ENCODE measurements around the gene MEAK7. TPM values are rescaled to one million over a fixed set of nuclear protein-coding genes. Genes with fewer than 3 reads are reported as not detected.

Gene MEAK7
- total RNA-seq, 1 experiment from 2014 or later: 29.5 TPM

DNA sequence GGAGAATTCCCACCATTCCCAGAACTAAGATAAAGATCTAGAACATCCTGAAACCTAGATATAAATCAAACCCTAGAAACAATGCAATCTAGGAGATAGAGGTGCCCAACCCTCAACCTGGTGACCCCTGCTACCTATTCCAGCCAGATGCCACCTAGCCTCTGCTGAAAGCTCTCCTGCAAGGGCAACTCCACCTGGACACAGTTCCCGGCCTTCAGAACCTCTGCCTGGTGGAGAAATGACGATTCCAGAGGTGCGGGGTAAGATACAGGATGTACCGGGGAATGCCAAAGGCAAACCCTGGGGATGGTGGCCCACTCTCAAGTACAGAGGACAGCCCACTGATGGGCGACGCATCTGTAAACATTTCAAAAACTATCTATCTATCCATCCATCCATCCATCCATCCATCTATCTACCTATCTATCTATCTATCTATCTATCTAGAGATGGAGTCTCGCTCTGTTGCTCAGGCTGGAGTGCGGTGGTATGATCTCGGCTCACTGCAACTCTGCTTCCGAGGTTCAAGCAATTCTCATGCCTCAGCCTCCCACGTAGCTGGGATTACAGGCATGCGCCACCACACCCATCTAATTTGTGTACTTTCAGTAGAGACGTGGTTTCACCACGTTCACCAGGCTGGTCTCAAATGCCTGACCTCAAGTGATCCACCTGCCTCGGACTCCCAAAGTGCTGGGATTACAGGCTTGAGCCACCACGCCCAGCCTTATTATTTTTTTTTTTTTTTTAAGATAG lies 19.0 kb downstream of the MEAK7 start:
- H3K36me3 Mint-ChIP-seq (ENCODE audit: insufficient read depth, unreplicated experiment): peaks cover 25% of the 10 kb centered on the region
- CTCF ChIA-PET: no interaction called here
- no peaks in the 10 kb centered on the region for H3K9me3 Mint-ChIP-seq (ENCODE audit: low read depth, unreplicated experiment)
- intact Hi-C loops (cut with micrococcal nuclease; ENCODE audit: unreplicated experiment): no loop called here
- H3K4me1 Mint-ChIP-seq (ENCODE audit: low read depth, unreplicated experiment): no peaks in the 10 kb centered on the region
- TF ChIP-seq, protein P1, sequence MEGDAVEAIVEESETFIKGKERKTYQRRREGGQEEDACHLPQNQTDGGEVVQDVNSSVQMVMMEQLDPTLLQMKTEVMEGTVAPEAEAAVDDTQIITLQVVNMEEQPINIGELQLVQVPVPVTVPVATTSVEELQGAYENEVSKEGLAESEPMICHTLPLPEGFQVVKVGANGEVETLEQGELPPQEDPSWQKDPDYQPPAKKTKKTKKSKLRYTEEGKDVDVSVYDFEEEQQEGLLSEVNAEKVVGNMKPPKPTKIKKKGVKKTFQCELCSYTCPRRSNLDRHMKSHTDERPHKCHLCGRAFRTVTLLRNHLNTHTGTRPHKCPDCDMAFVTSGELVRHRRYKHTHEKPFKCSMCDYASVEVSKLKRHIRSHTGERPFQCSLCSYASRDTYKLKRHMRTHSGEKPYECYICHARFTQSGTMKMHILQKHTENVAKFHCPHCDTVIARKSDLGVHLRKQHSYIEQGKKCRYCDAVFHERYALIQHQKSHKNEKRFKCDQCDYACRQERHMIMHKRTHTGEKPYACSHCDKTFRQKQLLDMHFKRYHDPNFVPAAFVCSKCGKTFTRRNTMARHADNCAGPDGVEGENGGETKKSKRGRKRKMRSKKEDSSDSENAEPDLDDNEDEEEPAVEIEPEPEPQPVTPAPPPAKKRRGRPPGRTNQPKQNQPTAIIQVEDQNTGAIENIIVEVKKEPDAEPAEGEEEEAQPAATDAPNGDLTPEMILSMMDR (IDR thresholded peaks at IDR 0.05; ENCODE audit: unreplicated experiment): no peak
- no TSS peak for BruUV-seq (replicated peaks)
- no peaks in the 10 kb centered on the region for H3K27me3 Mint-ChIP-seq (ENCODE audit: unreplicated experiment)
- DNase-seq: no peak
- H3K27ac Mint-ChIP-seq (ENCODE audit: unreplicated experiment): no peak overlapping the region
- H3K4me3 Mint-ChIP-seq (ENCODE audit: low read depth, unreplicated experiment): no peak overlapping the region

DNA sequence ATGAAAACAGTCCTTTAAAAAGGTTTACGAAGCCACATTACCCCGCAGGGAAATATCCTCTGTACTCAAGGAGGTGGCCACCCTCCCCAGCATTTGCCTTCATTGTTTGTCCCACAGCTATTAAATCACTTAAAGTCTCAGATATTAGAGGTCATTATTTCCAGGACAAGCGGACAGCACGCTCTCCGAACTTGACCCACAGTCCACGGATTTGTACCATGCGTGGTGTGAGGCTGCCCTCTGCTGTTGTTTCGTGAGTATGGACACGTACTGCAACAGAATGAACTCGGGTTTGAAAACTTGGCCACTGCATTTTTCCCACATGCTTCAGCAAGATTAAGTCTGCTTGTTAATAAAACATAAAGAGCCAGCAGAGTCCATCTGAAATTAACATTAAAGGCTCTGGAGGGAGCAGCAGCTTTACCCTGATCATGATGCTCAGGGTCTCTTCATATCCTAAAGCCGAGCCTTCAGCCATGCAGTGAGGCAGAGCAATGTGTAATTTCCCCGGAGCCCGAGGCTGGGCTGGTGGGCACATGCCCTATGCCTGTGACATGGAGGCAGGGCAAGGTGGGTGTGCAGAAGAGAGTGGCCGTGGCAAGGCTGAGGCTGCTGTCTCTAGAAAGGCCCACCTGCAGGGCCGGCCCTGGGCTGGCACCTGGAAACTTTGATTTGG lies 19.7 kb downstream of the MEAK7 start:
- peak; percentile 60 for DNase-seq
- H3K36me3 Mint-ChIP-seq (ENCODE audit: insufficient read depth, unreplicated experiment): peaks cover 20% of the 10 kb centered on the region

DNA sequence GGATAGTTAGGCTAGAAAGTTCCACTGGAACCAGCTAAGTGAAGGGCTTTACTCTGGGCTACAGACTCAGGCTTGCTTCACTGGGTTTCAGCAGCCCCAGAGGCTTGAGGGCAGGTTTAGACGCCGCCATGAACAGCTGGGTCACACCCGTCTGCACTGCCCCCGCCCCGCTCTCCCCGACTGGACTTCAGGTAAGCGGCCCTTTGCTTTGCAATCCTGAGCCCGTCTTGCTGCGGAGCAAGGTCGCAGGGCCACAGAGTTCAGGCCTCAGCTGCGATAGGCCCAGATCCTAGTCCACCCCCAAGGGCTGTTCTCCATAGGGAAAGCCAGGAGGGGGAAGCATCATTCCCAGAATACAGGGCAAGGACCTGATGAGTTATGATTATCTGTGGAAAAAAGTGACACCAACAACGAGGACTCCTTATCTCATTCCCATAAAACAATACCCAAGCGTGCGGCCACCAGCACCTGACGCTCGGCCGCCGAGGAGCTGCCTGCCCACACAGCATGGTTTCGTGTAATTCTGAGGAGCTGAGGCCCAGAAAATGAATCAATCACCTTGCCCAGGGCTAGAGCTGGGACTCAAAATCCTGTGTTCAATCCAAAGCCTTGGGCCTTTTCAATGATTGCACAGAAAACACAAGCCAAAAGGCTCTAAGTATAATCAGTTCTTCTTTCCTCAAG lies 20.4 kb downstream of the MEAK7 start:
- no peak overlapping the region for H3K4me3 Mint-ChIP-seq (ENCODE audit: low read depth, unreplicated experiment)
- H3K27ac Mint-ChIP-seq (ENCODE audit: unreplicated experiment): no peak overlapping the region
- no peaks in the 10 kb centered on the region for H3K27me3 Mint-ChIP-seq (ENCODE audit: unreplicated experiment)
- no TSS peak for BruUV-seq (replicated peaks)
- no peaks in the 10 kb centered on the region for H3K9me3 Mint-ChIP-seq (ENCODE audit: low read depth, unreplicated experiment)
- no peaks in the 10 kb centered on the region for H3K4me1 Mint-ChIP-seq (ENCODE audit: low read depth, unreplicated experiment)
- CTCF ChIA-PET: no interaction called here
- peaks cover 17% of the 10 kb centered on the region for H3K36me3 Mint-ChIP-seq (ENCODE audit: insufficient read depth, unreplicated experiment)
- TF ChIP-seq, protein P1 (IDR thresholded peaks at IDR 0.05; ENCODE audit: unreplicated experiment): no peak
- intact Hi-C loops (cut with micrococcal nuclease; ENCODE audit: unreplicated experiment): loop anchor here (1.0 kb wide), 1 partner anchor 207 kb away; no protein-coding TSS in a partner anchor
- no peak for DNase-seq

More for the DNA sequence above, 19.7 kb downstream of the MEAK7 start:
- H3K27ac Mint-ChIP-seq (ENCODE audit: unreplicated experiment): no peak overlapping the region
- H3K27me3 Mint-ChIP-seq (ENCODE audit: unreplicated experiment): no peaks in the 10 kb centered on the region
- H3K9me3 Mint-ChIP-seq (ENCODE audit: low read depth, unreplicated experiment): no peaks in the 10 kb centered on the region
- no TSS peak for BruUV-seq (replicated peaks)
- TF ChIP-seq, protein P1 (IDR thresholded peaks at IDR 0.05; ENCODE audit: unreplicated experiment): peak; percentile 79
- intact Hi-C loops (cut with micrococcal nuclease; ENCODE audit: unreplicated experiment): loop anchor here (1.0 kb wide), 1 partner anchor 207 kb away; no protein-coding TSS in a partner anchor
- H3K4me1 Mint-ChIP-seq (ENCODE audit: low read depth, unreplicated experiment): no peaks in the 10 kb centered on the region
- no peak overlapping the region for H3K4me3 Mint-ChIP-seq (ENCODE audit: low read depth, unreplicated experiment)
- CTCF ChIA-PET: no interaction called here

DNA sequence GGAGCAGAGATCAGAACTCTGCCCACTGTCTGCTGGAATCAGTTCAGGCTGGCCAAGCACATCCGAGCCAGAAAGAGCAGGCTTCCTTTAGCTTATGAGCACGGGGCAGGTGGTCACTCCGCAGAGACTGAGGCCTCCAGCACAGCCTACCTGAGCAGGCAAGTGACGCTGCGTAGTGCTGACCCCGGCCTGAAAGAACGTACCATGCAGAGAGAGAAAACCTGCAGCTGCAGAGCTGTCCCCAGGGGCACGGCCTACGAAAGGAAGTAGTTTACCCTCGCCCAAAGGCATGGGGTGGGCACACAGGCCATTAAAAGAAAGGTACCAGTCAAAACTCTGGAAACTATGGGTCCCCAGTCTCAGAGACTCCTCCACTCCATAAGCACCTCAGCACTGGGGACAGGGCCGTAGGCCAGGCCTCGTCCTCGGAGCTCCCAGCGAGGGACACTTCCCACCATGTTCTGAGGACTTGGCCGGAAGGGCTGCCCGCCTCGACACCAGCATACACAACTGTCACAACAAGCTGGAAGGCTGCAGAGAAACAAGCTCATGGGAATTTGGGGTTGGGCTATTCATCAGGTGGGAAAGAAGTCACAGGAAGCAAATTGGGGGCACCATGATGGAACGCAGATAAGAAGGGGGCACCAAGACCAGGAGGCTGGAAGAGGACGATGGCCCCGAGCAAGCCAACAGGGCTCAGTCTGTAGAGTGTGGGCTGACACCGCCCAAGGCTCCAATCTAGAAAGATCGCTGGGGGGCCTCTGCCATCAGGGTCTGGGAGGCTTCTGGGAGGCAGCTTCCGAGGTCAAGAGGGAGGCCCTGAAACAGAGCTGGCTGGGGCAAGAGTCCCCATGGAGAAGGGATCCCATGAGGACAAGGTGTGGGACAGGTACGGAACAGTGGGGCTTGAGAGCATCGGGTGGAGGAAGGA lies 21.2 kb downstream of the MEAK7 start:
- H3K4me3 Mint-ChIP-seq (ENCODE audit: low read depth, unreplicated experiment): no peak overlapping the region
- TF ChIP-seq, protein P1 (IDR thresholded peaks at IDR 0.05; ENCODE audit: unreplicated experiment): no peak
- no TSS peak for BruUV-seq (replicated peaks)
- CTCF ChIA-PET: interaction anchor here (0.9 kb wide), 1 partner anchor 178 kb away, joined by 4 read pairs; no protein-coding TSS in a partner anchor
- intact Hi-C loops (cut with micrococcal nuclease; ENCODE audit: unreplicated experiment): no loop called here
- H3K4me1 Mint-ChIP-seq (ENCODE audit: low read depth, unreplicated experiment): no peaks in the 10 kb centered on the region
- H3K9me3 Mint-ChIP-seq (ENCODE audit: low read depth, unreplicated experiment): no peaks in the 10 kb centered on the region
- H3K27me3 Mint-ChIP-seq (ENCODE audit: unreplicated experiment): no peaks in the 10 kb centered on the region
- H3K36me3 Mint-ChIP-seq (ENCODE audit: insufficient read depth, unreplicated experiment): peaks cover 20% of the 10 kb centered on the region
- H3K27ac Mint-ChIP-seq (ENCODE audit: unreplicated experiment): no peak overlapping the region
- DNase-seq: no peak
